Mesothelial cell of epicardium (in vitro differentiated cells): ENCODE data around the gene RAB3D. TPM values are rescaled to one million over a fixed set of nuclear protein-coding genes. Genes with fewer than 3 reads are reported as not detected.
"Not testable (repeated sequence)": the region's sequence is repeated elsewhere in the genome, so short reads cannot be mapped to it uniquely, and the experiment has no call there.

Experiments
- DNase-seq, 2 experiments: peaks; one replicate each; pipeline ENCODE4 v3.0.0; 2021; ENCODE audit warnings: low spot score in 2 of 2; ENCODE audit not compliant: unreplicated experiment in 2 of 2
- H3K27ac Mint-ChIP-seq: 2 replicates; pipeline ENCODE4 v1.8.0; 2021; ENCODE audit warnings: mixed read lengths
- H3K27me3 Mint-ChIP-seq: 2 replicates; pipeline ENCODE4 v1.8.0; 2021; ENCODE audit warnings: low read depth, mixed read lengths
- H3K36me3 Mint-ChIP-seq: 2 replicates; pipeline ENCODE4 v1.8.0; 2021; ENCODE audit warnings: mixed read lengths
- H3K4me1 Mint-ChIP-seq: 2 replicates; pipeline ENCODE4 v1.8.0; 2021; ENCODE audit warnings: mixed read lengths
- H3K4me3 Mint-ChIP-seq: 2 replicates; pipeline ENCODE4 v1.8.0; 2021; ENCODE audit warnings: mild to moderate bottlenecking, moderate library complexity, mixed read lengths
- H3K9me3 Mint-ChIP-seq: 2 replicates; pipeline ENCODE4 v1.8.0; 2021; ENCODE audit warnings: mixed read lengths
- CTCF ChIP-seq: fragments of 200-600 bp; sonication (generic); IDR thresholded peaks from one replicate; pipeline ENCODE4 v1.5.0; 2021; ENCODE audit warnings: antibody characterized with exemption; ENCODE audit not compliant: unreplicated experiment
- total RNA-seq: library from RNA; stranded (reverse); gene quantifications from 3 replicates; pipeline ENCODE4 v1.2.1, GENCODE V29; 2021

RAB3D gene
- total RNA-seq, 1 donor from 2014 or later: 27.3 TPM

- no peak for TF ChIP-seq CTCF
- Mint-ChIP-seq H3K36me3 (peaks cover 6% of the 10 kb centered on the region), H3K27me3 (peaks cover 3% of the 10 kb centered on the region), H3K27ac (peak within 1 kb of the TSS; percentile 94), H3K4me3 (peak within 1 kb of the TSS; percentile 97), H3K4me1 (peaks cover 23% of the 10 kb centered on the region), H3K9me3 (peaks cover 10% of the 10 kb centered on the region)
- DNase-seq: peak; percentile 95 to 96
These were observed 6.9 kb upstream of the RAB3D start, which contains the start of the genes CCDC159 and TMEM205 for GRCh38 chr19:11346104-11346940. Gene CCDC159, plus strand, starts transcription at chr19:11346519. Its CDS starts 88 bp downstream, at chr19:11346607. Gene TMEM205, minus strand, starts transcription at chr19:11346268. Its CDS starts 649 bp downstream, at chr19:11345619.

- H3K4me1 Mint-ChIP-seq: peaks cover 23% of the 10 kb centered on the region
- H3K27me3 Mint-ChIP-seq: no peaks in the 10 kb centered on the region
- H3K9me3 Mint-ChIP-seq: peaks cover 10% of the 10 kb centered on the region
- DNase-seq: no peak
- peak overlapping the region; percentile 94 for H3K27ac Mint-ChIP-seq
- peak overlapping the region; percentile 97 for H3K4me3 Mint-ChIP-seq
- TF ChIP-seq CTCF: no peak
- H3K36me3 Mint-ChIP-seq: peaks cover 6% of the 10 kb centered on the region
These were observed 5.8 kb upstream of the RAB3D start for GRCh38 chr19:11345122-11345803.

GRCh38 chr19:11342429-11342828, 3.0 kb upstream of the RAB3D start:
- Mint-ChIP-seq H3K36me3 (peaks cover 4% of the 10 kb centered on the region), H3K4me1 (peaks cover 32% of the 10 kb centered on the region), H3K4me3 (no peak overlapping the region), H3K9me3 (no peaks in the 10 kb centered on the region), H3K27me3 (no peaks in the 10 kb centered on the region), H3K27ac (peak overlapping the region; percentile 30)
- TF ChIP-seq CTCF: no peak
- no peak for DNase-seq

- peaks cover 22% of the 10 kb centered on the region for H3K36me3 Mint-ChIP-seq
- not testable (repeated sequence) for H3K27ac Mint-ChIP-seq, H3K9me3 Mint-ChIP-seq, DNase-seq, H3K27me3 Mint-ChIP-seq
- peak overlapping the region; percentile 87 for H3K4me3 Mint-ChIP-seq
- peaks cover 14% of the 10 kb centered on the region for H3K4me1 Mint-ChIP-seq
These were observed 626 bp upstream of the RAB3D start for GRCh38 chr19:11340099-11340467.

- peak overlapping the region; percentile 50 for H3K27ac Mint-ChIP-seq
- H3K36me3 Mint-ChIP-seq: peaks cover 29% of the 10 kb centered on the region
- H3K9me3 Mint-ChIP-seq: no peaks in the 10 kb centered on the region
- H3K4me3 Mint-ChIP-seq: peak overlapping the region; percentile 87
- DNase-seq: no peak
- no peak for TF ChIP-seq CTCF
- H3K4me1 Mint-ChIP-seq: peaks cover 9% of the 10 kb centered on the region
- H3K27me3 Mint-ChIP-seq: no peaks in the 10 kb centered on the region
These were observed 746 bp downstream of the RAB3D start for GRCh38 chr19:11338569-11339253.
